A549 (cell line): Measurements from ENCODE around the gene CDC42BPG.

Source experiments
- CEBPB ChIP-seq, 2 experiments: fragments of >200 bp in 1 of 2; sonication (Bioruptor Twin) in 1 of 2; formaldehyde crosslinking in 1 of 2; IDR thresholded peaks; 2 replicates each; pipeline ENCODE4 v1.6.1; 2012 to 2016
- JUN ChIP-seq, 2 experiments: fragments of >200 bp; sonication (Bioruptor Twin); formaldehyde crosslinking; IDR thresholded peaks; 2 replicates in 1 of 2; 3 replicates in 1 of 2; pipeline ENCODE4 v1.6.1; 2016 to 2017
- MAFK ChIP-seq: fragments of 450-650 bp; IDR thresholded peaks from 2 replicates; pipeline ENCODE4 v1.6.1; 2014; ENCODE audit not compliant: partially characterized antibody
- MAX ChIP-seq: IDR thresholded peaks from 2 replicates; pipeline ENCODE4 v1.6.1; 2012
- NR3C1 ChIP-seq: fragments of >200 bp; sonication (Bioruptor Twin); formaldehyde crosslinking; IDR thresholded peaks from 3 replicates; pipeline ENCODE4 v1.6.1; 2017
- PBX3 ChIP-seq: IDR thresholded peaks from 2 replicates; pipeline ENCODE4 v1.6.1; 2012
- POLR2A ChIP-seq: IDR thresholded peaks from 2 replicates; pipeline ENCODE4 v1.6.1; 2012; ENCODE audit warnings: mild to moderate bottlenecking, low read length
- POLR2AphosphoS2 ChIP-seq: conservative IDR thresholded peaks from 2 replicates; pipeline ENCODE4 v1.6.1; 2012; ENCODE audit warnings: low read length, improper control_type of control experiment, inconsistent platforms
- RAD21 ChIP-seq, 2 experiments: fragments of >200 bp in 1 of 2; sonication (Bioruptor Twin) in 1 of 2; formaldehyde crosslinking in 1 of 2; IDR thresholded peaks in 1 of 2; conservative IDR thresholded peaks in 1 of 2; 2 replicates in 1 of 2; 3 replicates in 1 of 2; pipeline ENCODE4 v1.6.1; 2012 to 2018; ENCODE audit warnings: inconsistent platforms in 1 of 2
- RARB ChIP-seq: fragments of 250-450 bp; sonication (Bioruptor Pico); IDR thresholded peaks from 2 replicates; pipeline ENCODE4 v1.8.0; 2021; ENCODE audit warnings: mild to moderate bottlenecking, moderate library complexity
- RCOR1 ChIP-seq: fragments of 150-350 bp; IDR thresholded peaks from 2 replicates; pipeline ENCODE4 v1.6.1; 2014; ENCODE audit warnings: antibody characterized with exemption, low read length, low read depth
- TF ChIP-seq, protein P1 (sequence below): fragments of >200 bp; sonication (Bioruptor Twin); formaldehyde crosslinking; IDR thresholded peaks from 3 replicates; pipeline ENCODE4 v1.5.1; 2016
- TF ChIP-seq, protein P2 (sequence below): fragments of 150-350 bp; IDR thresholded peaks from 2 replicates; pipeline ENCODE4 v1.6.1; 2014; ENCODE audit warnings: low read depth, mild to moderate bottlenecking, low read length
- TF ChIP-seq, protein P3 (sequence below): fragments of 200-600 bp; sonication (generic); IDR thresholded peaks from 2 replicates; pipeline ENCODE4 v1.6.1; 2016; ENCODE audit warnings: antibody characterized with exemption, mild to moderate bottlenecking, moderate library complexity

GRCh38 chr11:64874308-64875240, 30.1 kb upstream of the CDC42BPG start:
- TF ChIP-seq JUN (IDR thresholded peaks at IDR 0.05) (no peak), POLR2AphosphoS2 (no peak), MAFK (no peak), MAX (no peak), RAD21 (conservative IDR thresholded peaks at IDR 0.05 in 1 of 2, IDR thresholded peaks at IDR 0.05 in 1 of 2) (no peak), RARB (CRISPR knock-in tag) (no peak), PBX3 (no peak), RCOR1 (no peak), POLR2A (no peak), NR3C1 (no peak), CEBPB (IDR thresholded peaks at IDR 0.05) (no peak)
- TF ChIP-seq, protein P1, sequence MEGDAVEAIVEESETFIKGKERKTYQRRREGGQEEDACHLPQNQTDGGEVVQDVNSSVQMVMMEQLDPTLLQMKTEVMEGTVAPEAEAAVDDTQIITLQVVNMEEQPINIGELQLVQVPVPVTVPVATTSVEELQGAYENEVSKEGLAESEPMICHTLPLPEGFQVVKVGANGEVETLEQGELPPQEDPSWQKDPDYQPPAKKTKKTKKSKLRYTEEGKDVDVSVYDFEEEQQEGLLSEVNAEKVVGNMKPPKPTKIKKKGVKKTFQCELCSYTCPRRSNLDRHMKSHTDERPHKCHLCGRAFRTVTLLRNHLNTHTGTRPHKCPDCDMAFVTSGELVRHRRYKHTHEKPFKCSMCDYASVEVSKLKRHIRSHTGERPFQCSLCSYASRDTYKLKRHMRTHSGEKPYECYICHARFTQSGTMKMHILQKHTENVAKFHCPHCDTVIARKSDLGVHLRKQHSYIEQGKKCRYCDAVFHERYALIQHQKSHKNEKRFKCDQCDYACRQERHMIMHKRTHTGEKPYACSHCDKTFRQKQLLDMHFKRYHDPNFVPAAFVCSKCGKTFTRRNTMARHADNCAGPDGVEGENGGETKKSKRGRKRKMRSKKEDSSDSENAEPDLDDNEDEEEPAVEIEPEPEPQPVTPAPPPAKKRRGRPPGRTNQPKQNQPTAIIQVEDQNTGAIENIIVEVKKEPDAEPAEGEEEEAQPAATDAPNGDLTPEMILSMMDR: no peak
- TF ChIP-seq, protein P2, sequence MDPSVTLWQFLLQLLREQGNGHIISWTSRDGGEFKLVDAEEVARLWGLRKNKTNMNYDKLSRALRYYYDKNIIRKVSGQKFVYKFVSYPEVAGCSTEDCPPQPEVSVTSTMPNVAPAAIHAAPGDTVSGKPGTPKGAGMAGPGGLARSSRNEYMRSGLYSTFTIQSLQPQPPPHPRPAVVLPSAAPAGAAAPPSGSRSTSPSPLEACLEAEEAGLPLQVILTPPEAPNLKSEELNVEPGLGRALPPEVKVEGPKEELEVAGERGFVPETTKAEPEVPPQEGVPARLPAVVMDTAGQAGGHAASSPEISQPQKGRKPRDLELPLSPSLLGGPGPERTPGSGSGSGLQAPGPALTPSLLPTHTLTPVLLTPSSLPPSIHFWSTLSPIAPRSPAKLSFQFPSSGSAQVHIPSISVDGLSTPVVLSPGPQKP: no peak
- TF ChIP-seq, protein P3, sequence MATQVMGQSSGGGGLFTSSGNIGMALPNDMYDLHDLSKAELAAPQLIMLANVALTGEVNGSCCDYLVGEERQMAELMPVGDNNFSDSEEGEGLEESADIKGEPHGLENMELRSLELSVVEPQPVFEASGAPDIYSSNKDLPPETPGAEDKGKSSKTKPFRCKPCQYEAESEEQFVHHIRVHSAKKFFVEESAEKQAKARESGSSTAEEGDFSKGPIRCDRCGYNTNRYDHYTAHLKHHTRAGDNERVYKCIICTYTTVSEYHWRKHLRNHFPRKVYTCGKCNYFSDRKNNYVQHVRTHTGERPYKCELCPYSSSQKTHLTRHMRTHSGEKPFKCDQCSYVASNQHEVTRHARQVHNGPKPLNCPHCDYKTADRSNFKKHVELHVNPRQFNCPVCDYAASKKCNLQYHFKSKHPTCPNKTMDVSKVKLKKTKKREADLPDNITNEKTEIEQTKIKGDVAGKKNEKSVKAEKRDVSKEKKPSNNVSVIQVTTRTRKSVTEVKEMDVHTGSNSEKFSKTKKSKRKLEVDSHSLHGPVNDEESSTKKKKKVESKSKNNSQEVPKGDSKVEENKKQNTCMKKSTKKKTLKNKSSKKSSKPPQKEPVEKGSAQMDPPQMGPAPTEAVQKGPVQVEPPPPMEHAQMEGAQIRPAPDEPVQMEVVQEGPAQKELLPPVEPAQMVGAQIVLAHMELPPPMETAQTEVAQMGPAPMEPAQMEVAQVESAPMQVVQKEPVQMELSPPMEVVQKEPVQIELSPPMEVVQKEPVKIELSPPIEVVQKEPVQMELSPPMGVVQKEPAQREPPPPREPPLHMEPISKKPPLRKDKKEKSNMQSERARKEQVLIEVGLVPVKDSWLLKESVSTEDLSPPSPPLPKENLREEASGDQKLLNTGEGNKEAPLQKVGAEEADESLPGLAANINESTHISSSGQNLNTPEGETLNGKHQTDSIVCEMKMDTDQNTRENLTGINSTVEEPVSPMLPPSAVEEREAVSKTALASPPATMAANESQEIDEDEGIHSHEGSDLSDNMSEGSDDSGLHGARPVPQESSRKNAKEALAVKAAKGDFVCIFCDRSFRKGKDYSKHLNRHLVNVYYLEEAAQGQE: no peak
